Measurements from ENCODE around the gene SLC25A42. TPM values are rescaled to one million over a fixed set of nuclear protein-coding genes. Genes with fewer than 3 reads are reported as not detected.

Gene SLC25A42
- total RNA-seq, 1 donor from 2014 or later, result 14.2 TPM

DNA sequence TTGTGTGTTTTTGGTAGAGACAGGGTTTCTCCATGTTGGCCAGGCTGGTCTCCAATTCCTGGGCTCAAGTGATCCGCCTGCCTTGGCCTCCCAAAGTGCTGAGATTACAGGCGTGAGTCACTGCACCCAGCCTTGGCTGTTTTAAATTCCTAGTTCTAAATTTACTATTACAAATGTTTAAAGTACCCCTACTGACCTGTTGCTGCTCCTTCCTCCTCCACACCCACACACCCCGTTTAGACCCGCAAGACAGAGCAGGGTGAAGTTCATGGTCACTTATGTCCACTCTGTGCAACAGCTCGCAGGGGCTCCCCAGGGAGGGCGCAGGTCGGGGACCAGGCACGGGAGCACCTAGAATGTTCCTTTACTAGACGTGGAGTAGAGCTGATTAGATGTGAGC lies 45.8 kb downstream of the SLC25A42 start:
- Mint-ChIP-seq H3K27ac (ENCODE audit: unreplicated experiment) (no peak overlapping the region), H3K36me3 (ENCODE audit: unreplicated experiment) (no peaks in the 10 kb centered on the region), H3K27me3 (ENCODE audit: unreplicated experiment) (peaks cover 16% of the 10 kb centered on the region), H3K4me1 (ENCODE audit: low read depth, unreplicated experiment) (peaks cover 16% of the 10 kb centered on the region), H3K9me3 (ENCODE audit: unreplicated experiment) (peaks cover 7% of the 10 kb centered on the region), H3K4me3 (ENCODE audit: unreplicated experiment) (no peak overlapping the region)
- TF ChIP-seq, protein P1, sequence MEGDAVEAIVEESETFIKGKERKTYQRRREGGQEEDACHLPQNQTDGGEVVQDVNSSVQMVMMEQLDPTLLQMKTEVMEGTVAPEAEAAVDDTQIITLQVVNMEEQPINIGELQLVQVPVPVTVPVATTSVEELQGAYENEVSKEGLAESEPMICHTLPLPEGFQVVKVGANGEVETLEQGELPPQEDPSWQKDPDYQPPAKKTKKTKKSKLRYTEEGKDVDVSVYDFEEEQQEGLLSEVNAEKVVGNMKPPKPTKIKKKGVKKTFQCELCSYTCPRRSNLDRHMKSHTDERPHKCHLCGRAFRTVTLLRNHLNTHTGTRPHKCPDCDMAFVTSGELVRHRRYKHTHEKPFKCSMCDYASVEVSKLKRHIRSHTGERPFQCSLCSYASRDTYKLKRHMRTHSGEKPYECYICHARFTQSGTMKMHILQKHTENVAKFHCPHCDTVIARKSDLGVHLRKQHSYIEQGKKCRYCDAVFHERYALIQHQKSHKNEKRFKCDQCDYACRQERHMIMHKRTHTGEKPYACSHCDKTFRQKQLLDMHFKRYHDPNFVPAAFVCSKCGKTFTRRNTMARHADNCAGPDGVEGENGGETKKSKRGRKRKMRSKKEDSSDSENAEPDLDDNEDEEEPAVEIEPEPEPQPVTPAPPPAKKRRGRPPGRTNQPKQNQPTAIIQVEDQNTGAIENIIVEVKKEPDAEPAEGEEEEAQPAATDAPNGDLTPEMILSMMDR (IDR thresholded peaks at IDR 0.05; ENCODE audit: partially characterized antibody, unreplicated experiment), result no peak
- no peak for DNase-seq

DNA sequence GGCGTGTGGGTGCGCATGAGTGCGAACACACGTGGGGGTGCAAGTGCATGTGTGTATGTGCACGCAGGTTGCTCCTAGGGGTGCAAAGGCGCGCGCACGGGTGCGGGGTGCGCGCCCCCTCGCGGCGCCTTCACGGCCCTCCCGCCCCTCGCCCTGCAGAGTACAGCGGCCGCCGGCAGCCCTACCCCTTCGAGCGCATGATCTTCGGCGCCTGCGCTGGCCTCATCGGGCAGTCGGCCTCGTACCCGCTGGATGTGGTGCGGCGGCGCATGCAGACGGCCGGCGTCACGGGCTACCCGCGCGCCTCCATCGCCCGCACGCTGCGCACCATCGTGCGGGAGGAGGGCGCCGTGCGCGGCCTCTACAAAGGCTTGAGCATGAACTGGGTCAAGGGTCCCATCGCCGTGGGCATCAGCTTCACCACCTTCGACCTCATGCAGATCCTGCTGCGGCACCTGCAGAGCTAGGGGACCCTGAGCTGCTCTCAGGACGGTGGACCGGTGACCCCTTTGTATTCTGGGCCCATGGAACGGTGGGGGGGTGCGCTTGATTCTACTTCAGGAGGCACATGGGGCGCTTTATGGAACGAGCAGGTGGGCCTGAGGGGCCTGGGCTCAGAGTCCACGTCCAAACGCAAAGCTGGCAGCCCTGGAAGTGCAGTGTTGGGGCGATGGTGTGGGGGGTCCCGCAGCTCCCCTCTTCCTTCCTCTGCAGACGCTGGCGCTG lies 46.8 kb downstream of the SLC25A42 start:
- H3K4me3 Mint-ChIP-seq (ENCODE audit: unreplicated experiment), result peak overlapping the region; percentile 52
- H3K27ac Mint-ChIP-seq (ENCODE audit: unreplicated experiment), result no peak overlapping the region
- DNase-seq, result peak; percentile 83
- TF ChIP-seq, protein P1 (IDR thresholded peaks at IDR 0.05; ENCODE audit: partially characterized antibody, unreplicated experiment), result peak; percentile 48
- no peaks in the 10 kb centered on the region for H3K36me3 Mint-ChIP-seq (ENCODE audit: unreplicated experiment)
- H3K27me3 Mint-ChIP-seq (ENCODE audit: unreplicated experiment), result peaks cover 11% of the 10 kb centered on the region
- H3K9me3 Mint-ChIP-seq (ENCODE audit: unreplicated experiment), result peaks cover 7% of the 10 kb centered on the region
- peaks cover 16% of the 10 kb centered on the region for H3K4me1 Mint-ChIP-seq (ENCODE audit: low read depth, unreplicated experiment)

DNA sequence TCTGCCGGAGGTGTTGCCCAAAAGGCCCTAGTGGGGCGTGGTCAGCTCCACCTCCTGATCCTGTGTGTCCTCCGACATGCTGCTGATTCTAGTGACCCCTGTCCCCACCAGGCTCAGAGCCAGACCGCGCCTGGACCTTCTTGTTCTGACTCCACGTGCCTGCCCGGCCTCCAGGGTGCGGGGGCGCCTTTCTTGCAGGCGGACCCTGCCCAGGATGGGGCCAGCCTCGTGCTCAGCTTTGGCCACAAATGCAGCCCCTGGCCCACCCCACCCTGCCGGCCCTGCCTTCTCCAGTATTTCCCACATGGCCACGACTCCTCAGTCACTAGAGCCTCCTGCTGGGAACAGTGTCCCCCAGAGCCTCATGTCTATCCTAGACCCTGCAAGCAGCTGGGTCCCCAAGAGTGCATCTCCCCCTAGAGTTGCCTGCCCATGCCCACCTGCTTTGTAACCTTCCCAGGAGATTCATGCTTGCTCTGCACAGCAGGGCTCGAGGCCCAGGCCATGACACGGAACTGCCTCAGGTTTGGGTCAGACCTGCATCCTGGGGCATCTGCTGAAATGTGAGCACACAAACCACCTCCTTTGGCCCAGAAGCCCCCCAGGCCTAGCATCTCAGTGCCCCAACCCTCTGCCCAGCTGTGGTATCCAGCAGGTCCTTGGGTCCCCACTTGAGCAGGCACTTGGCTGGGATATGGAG lies 47.5 kb downstream of the SLC25A42 start:
- Mint-ChIP-seq H3K4me3 (ENCODE audit: unreplicated experiment) (peak overlapping the region; percentile 52), H3K4me1 (ENCODE audit: low read depth, unreplicated experiment) (peaks cover 14% of the 10 kb centered on the region), H3K27me3 (ENCODE audit: unreplicated experiment) (peaks cover 11% of the 10 kb centered on the region), H3K9me3 (ENCODE audit: unreplicated experiment) (peaks cover 8% of the 10 kb centered on the region), H3K27ac (ENCODE audit: unreplicated experiment) (no peak overlapping the region), H3K36me3 (ENCODE audit: unreplicated experiment) (no peaks in the 10 kb centered on the region)
- TF ChIP-seq, protein P1 (IDR thresholded peaks at IDR 0.05; ENCODE audit: partially characterized antibody, unreplicated experiment), result no peak
- DNase-seq, result no peak

DNA sequence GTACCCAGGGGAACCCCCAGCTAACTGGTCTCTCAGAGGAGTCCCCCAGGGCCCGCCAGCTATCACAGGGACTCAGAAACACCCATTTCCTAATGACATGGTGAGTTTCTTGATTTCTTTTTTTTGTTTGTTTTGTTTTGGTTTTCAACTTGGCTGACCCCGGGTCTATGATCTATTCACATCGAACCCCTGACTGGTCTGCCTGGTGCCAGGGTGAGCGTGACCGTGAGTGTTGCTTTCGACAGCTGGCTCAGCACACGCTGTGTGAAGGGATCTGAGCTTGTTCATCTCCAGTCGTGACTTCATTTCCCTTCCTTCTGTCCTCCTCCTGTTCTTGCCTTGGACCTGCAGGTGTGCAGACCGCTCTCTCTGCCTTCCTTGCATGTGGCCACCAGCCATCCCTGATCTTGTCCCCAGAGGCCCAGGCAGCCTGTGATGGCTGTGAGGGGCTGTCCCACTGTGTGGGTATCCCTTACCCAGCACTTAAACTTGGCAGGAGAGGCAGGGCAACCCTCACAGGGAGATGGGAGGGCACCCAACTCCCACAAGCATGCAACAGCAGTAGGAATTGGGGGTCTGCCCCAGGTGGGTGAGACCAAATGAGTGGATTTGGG lies 48.3 kb downstream of the SLC25A42 start:
- H3K9me3 Mint-ChIP-seq (ENCODE audit: unreplicated experiment), result peaks cover 8% of the 10 kb centered on the region
- H3K4me3 Mint-ChIP-seq (ENCODE audit: unreplicated experiment), result no peak overlapping the region
- H3K27me3 Mint-ChIP-seq (ENCODE audit: unreplicated experiment), result peaks cover 11% of the 10 kb centered on the region
- TF ChIP-seq, protein P1 (IDR thresholded peaks at IDR 0.05; ENCODE audit: partially characterized antibody, unreplicated experiment), result no peak
- H3K36me3 Mint-ChIP-seq (ENCODE audit: unreplicated experiment), result no peaks in the 10 kb centered on the region
- no peak for DNase-seq
- H3K4me1 Mint-ChIP-seq (ENCODE audit: low read depth, unreplicated experiment), result peaks cover 11% of the 10 kb centered on the region
- H3K27ac Mint-ChIP-seq (ENCODE audit: unreplicated experiment), result no peak overlapping the region
